T-helper 1 cell treated with Interleukin-12 subunit alpha and Interleukin-12 subunit beta and Interleukin-4 antibody, amounts not matched to agents 30 μg/mL and 1 μg/mL, for 36 hours (primary cell): ENCODE measurements around the gene REST.
A peak's percentile ranks its signal among the peaks of the same experiment; 100 is the strongest.
"Not testable (repeated sequence)": the region's sequence is repeated elsewhere in the genome, so short reads cannot be mapped to it uniquely, and the experiment has no call there.

ENCODE experiments used
- H3K27ac Mint-ChIP-seq: one replicate; pipeline ENCODE4 v1.8.0; 2021; ENCODE audit warnings: mild to moderate bottlenecking, mixed read lengths
- H3K27me3 Mint-ChIP-seq: one replicate; pipeline ENCODE4 v1.8.0; 2021; ENCODE audit warnings: low read depth, mixed read lengths
- H3K36me3 Mint-ChIP-seq: one replicate; pipeline ENCODE4 v1.8.0; 2021; ENCODE audit warnings: low read depth, mixed read lengths
- H3K4me1 Mint-ChIP-seq: one replicate; pipeline ENCODE4 v1.8.0; 2021; ENCODE audit warnings: low read depth, mixed read lengths
- H3K4me3 Mint-ChIP-seq: one replicate; pipeline ENCODE4 v1.8.0; 2021; ENCODE audit warnings: mild to moderate bottlenecking, moderate library complexity, mixed read lengths
- H3K9me3 Mint-ChIP-seq: one replicate; pipeline ENCODE4 v1.8.0; 2021; ENCODE audit warnings: mixed read lengths

The REST gene

DNA sequence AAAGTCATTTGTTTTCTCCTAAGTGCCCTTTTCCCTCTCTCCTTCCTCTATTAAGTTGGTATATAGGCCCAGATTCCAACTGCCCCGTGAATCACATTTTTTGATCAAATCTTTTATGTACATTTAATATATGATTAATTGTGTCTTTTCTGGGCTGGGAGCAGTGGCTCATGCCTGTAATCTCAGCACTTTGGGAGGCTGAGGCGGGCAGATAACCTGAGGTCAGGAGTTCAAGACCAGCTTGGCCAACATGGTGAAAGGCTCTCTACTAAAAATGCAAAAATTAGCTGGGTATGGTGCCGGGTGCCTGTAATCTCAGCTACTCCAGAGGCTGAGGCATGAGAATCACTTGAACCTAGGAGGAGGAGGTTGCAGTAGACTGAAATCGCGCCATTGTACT, 7.5 kb upstream of the REST start:
- H3K4me1 Mint-ChIP-seq, H3K4me3 Mint-ChIP-seq: not testable (repeated sequence)

DNA sequence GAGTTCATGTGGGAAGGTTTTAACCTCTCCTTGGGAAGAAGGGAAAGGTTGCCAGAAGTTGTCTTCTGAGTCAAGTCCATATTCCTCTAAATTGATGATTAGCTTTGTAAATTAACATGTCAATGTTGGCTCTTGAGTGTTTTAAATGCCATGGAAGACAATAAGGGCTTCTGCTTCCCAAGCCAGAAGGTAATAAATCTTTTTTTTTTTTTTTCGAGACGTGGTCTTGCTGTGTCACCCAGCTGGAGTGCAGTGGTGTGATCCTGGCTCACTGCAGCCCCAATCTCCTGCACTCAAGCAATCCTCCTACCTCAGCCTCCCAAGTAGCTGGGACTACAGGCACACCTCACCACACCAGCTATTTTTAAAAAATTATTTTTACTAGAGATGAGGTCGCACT, 5.0 kb upstream of the REST start:
- peaks cover 6% of the 10 kb centered on the region for H3K27me3 Mint-ChIP-seq
- H3K27ac Mint-ChIP-seq, result no peak overlapping the region
- H3K9me3 Mint-ChIP-seq, result no peaks in the 10 kb centered on the region
- H3K36me3 Mint-ChIP-seq, result no peaks in the 10 kb centered on the region
- peaks cover 12% of the 10 kb centered on the region for H3K4me1 Mint-ChIP-seq
- no peak overlapping the region for H3K4me3 Mint-ChIP-seq

More for the DNA sequence above, 7.5 kb upstream of the REST start:
- H3K27me3 Mint-ChIP-seq, H3K9me3 Mint-ChIP-seq, H3K36me3 Mint-ChIP-seq, H3K27ac Mint-ChIP-seq: not testable (repeated sequence)

DNA sequence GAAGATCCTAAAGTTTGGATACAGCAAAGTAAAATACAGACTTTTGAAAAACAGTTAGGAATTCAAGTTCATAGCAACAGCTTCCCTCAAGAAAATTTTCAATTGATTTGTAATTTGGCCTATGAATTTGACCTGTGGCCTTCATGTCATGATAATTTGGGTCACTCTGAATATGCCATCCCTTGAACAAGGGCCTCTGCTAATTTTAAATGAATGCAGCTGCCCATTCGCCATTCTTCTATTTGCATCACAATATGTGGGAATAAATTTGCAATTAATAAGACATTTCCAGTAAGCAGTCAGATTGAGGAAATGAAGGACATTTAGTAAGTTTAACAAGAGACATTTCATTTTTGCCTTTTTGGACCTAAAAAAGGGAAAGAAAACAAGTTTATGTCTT, 1.9 kb upstream of the REST start:
- no peak overlapping the region for H3K27ac Mint-ChIP-seq
- peaks cover 4% of the 10 kb centered on the region for H3K36me3 Mint-ChIP-seq
- H3K27me3 Mint-ChIP-seq, result peaks cover 6% of the 10 kb centered on the region
- H3K9me3 Mint-ChIP-seq, result no peaks in the 10 kb centered on the region
- H3K4me3 Mint-ChIP-seq, result no peak overlapping the region
- peaks cover 18% of the 10 kb centered on the region for H3K4me1 Mint-ChIP-seq

DNA sequence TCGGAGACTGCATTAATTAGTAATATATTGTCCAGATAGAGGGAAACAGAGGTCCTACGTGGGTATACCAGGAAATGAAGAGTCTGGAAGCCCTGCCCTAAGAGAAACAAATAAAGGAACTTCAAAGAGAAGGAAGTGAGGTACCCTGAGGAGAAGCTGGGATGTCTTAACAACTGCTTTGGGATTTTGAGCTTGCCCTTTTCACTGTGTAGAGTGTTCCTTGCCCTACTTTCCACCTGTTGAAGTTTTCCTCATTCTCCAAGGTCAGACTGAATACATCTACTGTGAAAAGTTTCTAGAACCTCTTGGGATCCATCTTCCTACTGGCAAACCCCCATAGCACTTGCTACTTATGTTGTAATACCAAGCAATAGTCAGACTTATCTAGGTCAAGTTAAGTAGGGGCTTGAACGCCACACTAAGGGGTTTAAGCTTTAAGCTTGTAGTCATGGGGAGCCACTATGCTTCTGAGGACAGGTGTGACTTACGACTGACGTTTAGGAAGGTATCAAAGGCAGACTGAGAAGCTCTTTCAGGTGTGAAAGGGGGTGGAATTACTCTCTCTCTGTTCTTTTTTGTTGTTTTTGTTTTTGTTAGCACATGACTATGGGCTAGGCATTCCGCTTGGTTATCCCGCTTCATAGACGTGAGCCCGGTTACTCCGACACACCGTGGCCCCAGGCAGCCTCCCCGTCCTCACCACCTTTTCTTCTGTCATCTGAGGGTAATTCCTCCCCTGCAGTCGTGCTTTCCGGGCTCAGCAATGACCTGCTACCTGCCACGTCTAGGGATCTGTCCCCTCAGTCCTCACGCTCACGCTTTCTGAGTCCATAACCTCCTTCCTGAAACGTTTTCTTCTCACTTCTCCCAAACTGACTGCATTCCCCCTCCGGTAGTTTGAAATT, 959 bp upstream of the REST start:
- Mint-ChIP-seq H3K27me3 (peaks cover 6% of the 10 kb centered on the region), H3K36me3 (peaks cover 8% of the 10 kb centered on the region), H3K4me3 (peak overlapping the region; percentile 91), H3K9me3 (no peaks in the 10 kb centered on the region), H3K4me1 (peaks cover 28% of the 10 kb centered on the region), H3K27ac (peak overlapping the region; percentile 87)

- Mint-ChIP-seq H3K4me3 (peak overlapping the region; percentile 92), H3K9me3 (no peaks in the 10 kb centered on the region), H3K27me3 (peaks cover 6% of the 10 kb centered on the region), H3K27ac (peak overlapping the region; percentile 92), H3K36me3 (peaks cover 8% of the 10 kb centered on the region), H3K4me1 (peaks cover 30% of the 10 kb centered on the region)
Observed at GRCh38 chr4:56908206-56909085, 746 bp downstream of the REST start.

- peaks cover 10% of the 10 kb centered on the region for H3K36me3 Mint-ChIP-seq
- no peaks in the 10 kb centered on the region for H3K9me3 Mint-ChIP-seq
- H3K27me3 Mint-ChIP-seq, result peaks cover 6% of the 10 kb centered on the region
- peak overlapping the region; percentile 92 for H3K4me3 Mint-ChIP-seq
- H3K4me1 Mint-ChIP-seq, result peaks cover 31% of the 10 kb centered on the region
- H3K27ac Mint-ChIP-seq, result peak overlapping the region; percentile 92
Observed at GRCh38 chr4:56909086-56909894, 1.6 kb downstream of the REST start.

DNA sequence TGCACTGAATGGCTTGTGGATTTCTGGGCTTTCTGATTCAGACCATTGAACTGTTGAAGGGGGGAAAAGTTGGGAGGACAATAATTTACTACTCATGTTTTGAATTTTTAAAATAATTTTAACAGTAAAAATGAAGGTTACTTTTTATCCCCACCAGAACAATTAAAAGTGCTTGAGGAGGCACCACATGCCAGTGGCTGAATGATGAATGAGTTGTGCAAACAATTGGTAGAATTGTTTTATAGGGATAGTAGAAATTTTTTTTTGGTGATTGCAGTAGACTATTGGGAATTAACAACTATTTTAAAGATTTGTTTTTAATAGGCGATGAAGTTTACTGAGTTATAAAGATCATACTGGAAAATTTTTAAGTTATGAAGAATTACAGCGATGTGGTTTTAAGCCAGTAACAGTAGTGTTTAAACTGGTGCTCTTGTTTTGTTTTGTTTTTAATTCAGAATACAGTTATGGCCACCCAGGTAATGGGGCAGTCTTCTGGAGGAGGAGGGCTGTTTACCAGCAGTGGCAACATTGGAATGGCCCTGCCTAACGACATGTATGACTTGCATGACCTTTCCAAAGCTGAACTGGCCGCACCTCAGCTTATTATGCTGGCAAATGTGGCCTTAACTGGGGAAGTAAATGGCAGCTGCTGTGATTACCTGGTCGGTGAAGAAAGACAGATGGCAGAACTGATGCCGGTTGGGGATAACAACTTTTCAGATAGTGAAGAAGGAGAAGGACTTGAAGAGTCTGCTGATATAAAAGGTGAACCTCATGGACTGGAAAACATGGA, 2.7 kb downstream of the REST start:
- H3K27ac Mint-ChIP-seq, result peak overlapping the region; percentile 92
- peaks cover 32% of the 10 kb centered on the region for H3K4me1 Mint-ChIP-seq
- no peaks in the 10 kb centered on the region for H3K9me3 Mint-ChIP-seq
- H3K27me3 Mint-ChIP-seq, result peaks cover 6% of the 10 kb centered on the region
- H3K36me3 Mint-ChIP-seq, result peaks cover 11% of the 10 kb centered on the region
- H3K4me3 Mint-ChIP-seq, result peak overlapping the region; percentile 92

- Mint-ChIP-seq H3K36me3 (peaks cover 18% of the 10 kb centered on the region), H3K27ac (no peak overlapping the region), H3K9me3 (no peaks in the 10 kb centered on the region), H3K4me1 (peaks cover 28% of the 10 kb centered on the region), H3K27me3 (no peaks in the 10 kb centered on the region), H3K4me3 (peak overlapping the region; percentile 2)
Observed at GRCh38 chr4:56914336-56914735, 6.6 kb downstream of the REST start.

- Mint-ChIP-seq H3K4me1 (peaks cover 26% of the 10 kb centered on the region), H3K36me3 (peaks cover 19% of the 10 kb centered on the region)
- not testable (repeated sequence) for H3K4me3 Mint-ChIP-seq, H3K9me3 Mint-ChIP-seq, H3K27ac Mint-ChIP-seq, H3K27me3 Mint-ChIP-seq
Observed at GRCh38 chr4:56914977-56915376, 7.3 kb downstream of the REST start.

GRCh38 chr4:56927196-56927595, 19.5 kb downstream of the REST start:
- Mint-ChIP-seq H3K36me3 (peaks cover 40% of the 10 kb centered on the region), H3K27me3 (no peaks in the 10 kb centered on the region), H3K27ac (no peak overlapping the region), H3K4me3 (no peak overlapping the region), H3K4me1 (peaks cover 14% of the 10 kb centered on the region), H3K9me3 (no peaks in the 10 kb centered on the region)

DNA sequence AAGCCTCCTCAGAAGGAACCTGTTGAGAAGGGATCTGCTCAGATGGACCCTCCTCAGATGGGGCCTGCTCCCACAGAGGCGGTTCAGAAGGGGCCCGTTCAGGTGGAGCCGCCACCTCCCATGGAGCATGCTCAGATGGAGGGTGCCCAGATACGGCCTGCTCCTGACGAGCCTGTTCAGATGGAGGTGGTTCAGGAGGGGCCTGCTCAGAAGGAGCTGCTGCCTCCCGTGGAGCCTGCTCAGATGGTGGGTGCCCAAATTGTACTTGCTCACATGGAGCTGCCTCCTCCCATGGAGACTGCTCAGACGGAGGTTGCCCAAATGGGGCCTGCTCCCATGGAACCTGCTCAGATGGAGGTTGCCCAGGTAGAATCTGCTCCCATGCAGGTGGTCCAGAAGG, 22.9 kb downstream of the REST start:
- Mint-ChIP-seq H3K27me3 (no peaks in the 10 kb centered on the region), H3K4me1 (peaks cover 18% of the 10 kb centered on the region), H3K4me3 (no peak overlapping the region), H3K27ac (no peak overlapping the region), H3K9me3 (no peaks in the 10 kb centered on the region), H3K36me3 (peaks cover 37% of the 10 kb centered on the region)

GRCh38 chr4:56931924-56932323, 24.2 kb downstream of the REST start:
- H3K4me1 Mint-ChIP-seq, result peaks cover 18% of the 10 kb centered on the region
- no peaks in the 10 kb centered on the region for H3K27me3 Mint-ChIP-seq
- H3K27ac Mint-ChIP-seq, result peak overlapping the region; percentile 6
- H3K36me3 Mint-ChIP-seq, result peaks cover 38% of the 10 kb centered on the region
- H3K9me3 Mint-ChIP-seq, result no peaks in the 10 kb centered on the region
- no peak overlapping the region for H3K4me3 Mint-ChIP-seq

- H3K27ac Mint-ChIP-seq, result no peak overlapping the region
- peaks cover 23% of the 10 kb centered on the region for H3K36me3 Mint-ChIP-seq
- H3K27me3 Mint-ChIP-seq, result no peaks in the 10 kb centered on the region
Observed at GRCh38 chr4:56937262-56937661, 29.6 kb downstream of the REST start.

More at GRCh38 chr4:56937262-56937661, 29.6 kb downstream of the REST start:
- Mint-ChIP-seq H3K9me3 (no peaks in the 10 kb centered on the region), H3K4me3 (no peak overlapping the region), H3K4me1 (peaks cover 7% of the 10 kb centered on the region)
